Liver (tissue), 3 donors: ENCODE data around the gene CREB3L2.

Source experiments
- CTCF ChIP-seq: fragments of 150-350 bp; IDR thresholded peaks from 2 replicates; pipeline ENCODE4 v1.5.1; 2017; ENCODE audit warnings: improper control_type of control experiment, low read depth, low read length; ENCODE audit not compliant: missing input control
- RAD21 ChIP-seq, 2 donors: IDR thresholded peaks; 2 replicates each; pipeline ENCODE4 v1.6.1; 2016; ENCODE audit warnings: antibody characterized with exemption in 2 of 2, mild to moderate bottlenecking in 2 of 2
- donor health status: healthy.
- donor health status: healthy.

GRCh38 chr7:137976696-137977095 is 25.2 kb downstream of the CREB3L2 start:
- TF ChIP-seq CTCF (no peak), RAD21 (IDR thresholded peaks at IDR 0.05) (no peak)
